Activated CD4-positive, alpha-beta T cell treated with anti-CD3 and anti-CD28 coated beads for 48 hours (primary cell): ENCODE results near the gene TSPYL2.

Experiments
- DNase-seq: peaks from one replicate; pipeline ENCODE4 v3.0.0-alpha.2; 2020

The TSPYL2 gene

DNA sequence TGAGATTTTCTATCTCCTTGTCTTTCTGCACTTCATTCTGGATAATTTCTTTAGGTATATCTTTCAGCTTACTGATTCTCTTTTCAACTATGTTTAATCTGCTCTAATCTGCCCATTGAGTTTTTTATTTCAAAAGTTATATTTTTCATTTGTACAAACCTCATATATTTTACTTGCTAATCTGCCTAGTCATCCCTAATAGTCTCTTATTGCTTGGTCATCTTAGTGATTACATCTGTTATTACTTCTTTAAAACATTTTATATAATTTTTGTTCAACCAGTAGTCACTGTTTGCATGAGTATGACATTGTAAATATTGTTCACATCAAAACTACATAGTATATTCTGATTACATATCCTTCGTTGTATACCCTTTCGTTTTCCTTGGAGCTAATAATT, 44.2 kb downstream of the TSPYL2 start:
- DNase-seq = no peak

DNA sequence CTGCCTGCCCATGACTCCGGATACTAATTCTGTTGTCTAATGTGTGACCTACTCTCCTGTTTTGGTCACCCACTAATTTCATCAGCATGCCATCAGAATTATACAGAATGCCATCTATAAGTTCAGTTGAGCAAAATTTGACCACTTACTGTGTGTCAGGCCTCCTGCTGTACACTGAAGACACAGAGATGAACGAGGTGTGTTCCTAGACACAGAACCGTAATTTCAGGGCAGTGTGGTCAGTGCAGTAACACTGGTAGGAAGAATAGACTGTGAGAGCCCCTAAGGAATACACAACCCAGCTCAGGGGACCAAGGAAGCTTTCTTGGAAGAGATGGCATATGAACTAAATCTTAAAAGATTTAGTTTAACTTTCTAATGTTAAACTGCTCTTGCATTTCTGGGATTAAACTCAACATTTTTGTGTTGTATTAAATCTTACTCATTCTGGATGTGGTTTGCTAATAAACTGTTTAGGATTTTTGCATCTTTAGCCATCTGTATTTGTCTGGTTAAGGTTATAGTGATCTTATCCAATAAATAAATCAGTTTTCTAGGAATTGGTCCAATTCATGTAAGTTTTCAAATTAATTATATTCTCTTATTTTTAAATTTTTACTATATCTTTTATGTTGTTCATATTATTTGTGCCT, 46.1 kb downstream of the TSPYL2 start:
- DNase-seq = no peak

DNA sequence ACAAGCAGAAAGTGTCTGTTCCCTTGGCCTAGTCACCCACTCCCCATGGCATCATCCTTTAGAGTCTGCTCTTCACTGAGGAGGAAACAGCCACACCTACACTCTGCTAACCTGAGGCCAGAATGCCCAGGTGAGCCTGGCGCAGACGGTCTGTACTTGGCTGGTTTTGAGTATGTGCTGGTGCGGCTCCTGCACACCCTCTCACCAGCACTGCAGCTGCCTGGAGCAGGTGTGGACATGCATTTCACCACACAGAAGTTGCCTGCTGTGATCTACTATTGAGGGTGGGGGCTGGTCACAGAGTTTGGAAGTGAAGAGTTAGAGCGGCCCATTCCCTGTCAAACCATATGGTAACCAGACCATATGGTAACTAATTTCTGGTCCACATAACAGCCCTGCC, 51.2 kb downstream of the TSPYL2 start:
- DNase-seq = no peak

DNA sequence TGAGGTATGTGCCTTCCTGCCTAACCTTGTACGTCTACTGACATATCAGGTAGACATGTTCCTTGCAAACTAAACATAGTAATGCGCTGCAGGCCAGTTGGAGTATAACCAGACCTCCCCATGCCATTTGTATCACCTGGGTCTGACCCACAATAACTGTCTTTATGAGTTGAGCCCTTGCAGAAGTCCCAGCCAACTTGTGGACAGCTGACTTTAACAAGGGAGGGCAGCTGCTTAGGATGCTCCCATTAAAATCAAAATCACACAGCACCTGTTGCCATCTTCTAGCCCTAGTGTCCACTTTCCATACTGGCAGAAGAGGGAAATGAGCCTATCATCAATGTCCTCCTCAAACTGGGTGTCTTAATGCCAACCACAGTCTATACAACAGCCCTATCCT, 53.4 kb downstream of the TSPYL2 start:
- DNase-seq = no peak
